Body of pancreas (tissue), 4 donors: ENCODE measurements around the gene RAB3B.

Experiments
- CTCF ChIP-seq, 7 experiments: fragments of 450-650 bp in 4 of 7; fragments of 200-600 bp in 3 of 7; sonication (generic) in 3 of 7; IDR thresholded peaks; one replicate each; pipeline ENCODE4 v1.5.1; 2016 to 2019; ENCODE audit warnings: antibody characterized with exemption in 7 of 7
- POLR2A ChIP-seq, 3 donors: fragments of 450-650 bp; IDR thresholded peaks; one replicate each; pipeline ENCODE4 v1.6.1; 2016; ENCODE audit warnings: antibody characterized with exemption in 3 of 3, mild to moderate bottlenecking in 2 of 3

- TF ChIP-seq POLR2A (IDR thresholded peaks at IDR 0.05), result no peak
- no peak for TF ChIP-seq CTCF (IDR thresholded peaks at IDR 0.05)
Observed at GRCh38 chr1:51915951-51916350, 74.5 kb downstream of the RAB3B start.
